K562 (cell line): ENCODE data around the gene MKLN1. TPM values are rescaled to one million over a fixed set of nuclear protein-coding genes. Genes with fewer than 3 reads are reported as not detected.

Experiments
- ATAC-seq: fragments of 200-7000 bp; cut with Tn5 transposase; 3 replicates; pipeline ENCODE4 v1.9.1; 2020; ENCODE audit warnings: moderate library complexity
- BruUV-seq: library from RNA; stranded (reverse); fragments of 400-500 nt; replicated peaks from 2 replicates; lab custom pipeline; 2021; lab: Mats Ljungman, UMichigan
- CTCF ChIA-PET: fragments of 300-600 bp; formaldehyde crosslinking; extraction: SDS; loops from one replicate; lab custom pipeline; 2021; ENCODE audit warnings: low intra/inter-chr PET ratio; lab: Yijun Ruan, JAX
- POLR2A ChIA-PET: fragments of 300-600, 350-650 bp; sonication (Branson Sonifier 250); formaldehyde crosslinking; extraction: SDS; loops from one replicate; lab custom pipeline; 2021; ENCODE audit warnings: antibody characterized with exemption, inconsistent platforms; lab: Yijun Ruan, JAX
- DNase-seq, 4 experiments: peaks; one replicate each; pipeline versions ENCODE4 v3.0.0 to v3.0.0-alpha.2; 2011 to 2018; ENCODE audit warnings: low spot score in 3 of 4, mixed read lengths in 3 of 4; ENCODE audit errors: extremely low read depth in 1 of 4
- FAIRE-seq: peaks from 2 replicates; lab custom pipeline; 2011; peaks lifted over from hg19 to GRCh38; lab: Jason Lieb, UNC
- H2AFZ ChIP-seq: 2 replicates; pipeline ENCODE4 v1.6.0; 2011; ENCODE audit warnings: low read depth, low read length, control low read depth, inconsistent platforms
- H3K27ac ChIP-seq: fragments of 200-600 bp; 3 replicates; pipeline ENCODE4 v1.8.0; 2011; ENCODE audit warnings: low read depth, mild to moderate bottlenecking, control low read depth, inconsistent platforms, low read length, moderate library complexity, mixed read lengths; ENCODE audit errors: extremely low read depth
- H3K27me3 ChIP-seq, 2 experiments: fragments of 300-600 bp in 1 of 2; 2 replicates in 1 of 2; 3 replicates in 1 of 2; pipeline versions ENCODE4 v1.6.0 to v1.8.0; 2011; ENCODE audit warnings: inconsistent platforms in 2 of 2, low read length in 2 of 2, mild to moderate bottlenecking in 1 of 2, mixed read lengths in 1 of 2, moderate library complexity in 1 of 2; ENCODE audit not compliant: control insufficient read depth in 2 of 2, insufficient read depth in 2 of 2
- H3K36me3 ChIP-seq: fragments of 300-600 bp; 3 replicates; pipeline ENCODE4 v1.8.0; 2011; ENCODE audit warnings: mild to moderate bottlenecking, low read length, inconsistent platforms; ENCODE audit not compliant: control insufficient read depth, insufficient read depth
- H3K4me1 ChIP-seq, 2 experiments: fragments of 200-600 bp in 1 of 2; replicated peaks in 1 of 2; 2 replicates in 1 of 2; 3 replicates in 1 of 2; pipeline versions ENCODE4 v1.5.1 to v1.8.0; 2011; ENCODE audit warnings: inconsistent platforms in 2 of 2, low read length in 2 of 2, mild to moderate bottlenecking in 1 of 2, mixed read lengths in 1 of 2, moderate library complexity in 1 of 2; ENCODE audit not compliant: control insufficient read depth in 2 of 2, insufficient read depth in 2 of 2
- H3K4me2 ChIP-seq: 2 replicates; pipeline ENCODE4 v1.6.1; 2011; ENCODE audit warnings: low read length, control low read depth, inconsistent platforms, mixed read lengths; ENCODE audit not compliant: insufficient read depth
- H3K4me3 ChIP-seq: fragments of 200-600 bp; sonication (generic), shearing (Covaris generic); 2 replicates; pipeline ENCODE4 v1.5.1; 2016; ENCODE audit warnings: control low read depth, inconsistent platforms
- H3K79me2 ChIP-seq: fragments of 200-600 bp; 3 replicates; pipeline ENCODE4 v1.8.0; 2011; ENCODE audit warnings: low read length, inconsistent platforms; ENCODE audit not compliant: control insufficient read depth, insufficient read depth
- H3K9ac ChIP-seq, 2 experiments: 2 replicates each; pipeline versions ENCODE4 v1.6.0 to v1.6.1; 2011; ENCODE audit warnings: low read depth in 2 of 2, low read length in 2 of 2, control low read depth in 1 of 2, inconsistent platforms in 1 of 2, mild to moderate bottlenecking in 1 of 2, mixed read lengths in 1 of 2; ENCODE audit not compliant: insufficient read depth in 1 of 2
- H3K9me1 ChIP-seq: one replicate; pipeline ENCODE4 v1.6.0; 2011; ENCODE audit warnings: inconsistent platforms, mild to moderate bottlenecking, low read length, moderate library complexity; ENCODE audit not compliant: control insufficient read depth, insufficient read depth
- H3K9me3 ChIP-seq: replicated peaks from 2 replicates; pipeline ENCODE4 v1.5.1; 2011; ENCODE audit warnings: low read depth, low read length, inconsistent platforms; ENCODE audit not compliant: control insufficient read depth, insufficient read depth
- H4K20me1 ChIP-seq: replicated peaks from 2 replicates; pipeline ENCODE4 v1.6.1; 2011; ENCODE audit warnings: low read length, inconsistent platforms, mixed read lengths; ENCODE audit not compliant: control insufficient read depth, insufficient read depth
- GATA2 ChIP-seq: sonication (generic); formaldehyde crosslinking; IDR thresholded peaks from 2 replicates; pipeline ENCODE4 v1.4.0; 2020; ENCODE audit warnings: mild to moderate bottlenecking, missing genetic modification reagents
- HMG20A ChIP-seq: fragments of 450-650 bp; formaldehyde crosslinking; conservative IDR thresholded peaks from 2 replicates; pipeline ENCODE4 v1.4.0; 2020; ENCODE audit warnings: mild to moderate bottlenecking, mixed read lengths
- PKNOX1 ChIP-seq: fragments of 450-650 bp; IDR thresholded peaks from 2 replicates; pipeline ENCODE4 v1.6.1; 2016
- ZNF217 ChIP-seq: sonication (generic); formaldehyde crosslinking; IDR thresholded peaks from 2 replicates; pipeline ENCODE4 v1.8.0; 2022; ENCODE audit warnings: mild to moderate bottlenecking, missing genetic modification reagents
- whole genome bisulfite sequencing: fragments of 100-300 bp; shearing (Covaris generic); methylation state at CpG from one replicate; pipeline ENCODE4 v1.1.6; 2016; ENCODE audit warnings: low coverage, mixed read lengths; ENCODE audit not compliant: insufficient coverage; ENCODE audit errors: missing lambda C conversion rate; 5-methylcytosine and 5-hydroxymethylcytosine counted together
- in situ Hi-C: fragments of 300-500 bp; cut with MboI; formaldehyde crosslinking; loops from 4 replicates; pipeline ENCODE4 v1.15.0; 2018; ENCODE audit warnings: inconsistent platforms, mixed read lengths
- intact Hi-C: fragments of 100-400 bp; cut with micrococcal nuclease; formaldehyde crosslinking; loops from 2 replicates; pipeline ENCODE4 v1.14.2; 2022
- polyA plus RNA-seq, 8 experiments: library from polyadenylated mRNA; depleted of rRNA in 4 of 8; stranded (reverse) in 5 of 8; unstranded in 3 of 8; fragments of >200 nt; fragmentation: Nextera tagmentation in 2 of 8; fragmentation: Illumina TruSeq in 1 of 8; extraction: Ambion mirVana in 2 of 8; extraction: Trizol in 1 of 8; gene quantifications; 2 replicates each; pipeline versions ENCODE4 v1.2.1 to v1.2.3, GENCODE V29; 2011 to 2014; ENCODE audit warnings: inconsistent platforms in 1 of 8, missing spikeins in 1 of 8
- total RNA-seq, 7 experiments: library from RNA; depleted of rRNA in 6 of 7; stranded (reverse); fragments of >200 nt in 6 of 7; fragmentation: Illumina TruSeq in 2 of 7; extraction: Trizol in 2 of 7; gene quantifications; 2 replicates each; pipeline versions ENCODE4 v1.2.1 to v1.2.3, GENCODE V29; 2011 to 2021; ENCODE audit warnings: low replicate concordance in 1 of 7
- TF ChIP-seq, protein P1 (sequence below): fragments of 450-650 bp; IDR thresholded peaks from 2 replicates; pipeline ENCODE4 v1.6.1; 2017; ENCODE audit warnings: antibody characterized with exemption, mild to moderate bottlenecking

Gene MKLN1
- total and polyA plus RNA-seq, 9 of the 15 experiments (the other 6 are each of a cell fraction or from before 2014, with no cell fraction given) = 18.6 to 80.4 (median 56.0) TPM

DNA sequence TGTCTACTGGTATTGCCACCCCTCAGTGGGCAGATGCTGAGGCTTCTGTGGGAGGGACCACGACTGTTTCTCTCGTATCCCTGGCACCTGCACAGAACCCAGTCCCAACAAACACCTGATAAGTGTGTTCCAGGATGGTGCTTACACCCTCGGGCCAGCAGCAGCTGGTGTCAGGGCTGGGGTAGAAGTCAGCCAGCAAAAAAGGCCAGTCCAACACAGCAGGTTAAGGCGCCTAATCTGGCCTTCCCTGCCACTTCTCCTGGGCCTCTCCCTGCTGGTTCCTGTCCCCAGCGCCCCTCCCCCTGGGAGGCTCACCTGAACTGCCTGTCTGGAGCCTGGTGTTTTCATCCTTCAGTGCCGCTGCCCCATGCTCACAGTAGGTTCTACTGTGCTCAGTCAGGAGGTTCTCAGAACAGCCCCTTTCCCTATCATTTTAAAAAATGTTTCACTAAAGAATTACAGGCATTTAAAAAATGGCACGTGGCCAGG is 208.7 kb downstream of the MKLN1 start:
- 0 out of 4 replicates have a peak overlapping the region, but pooled peaks of 1 of the 2 experiments have one; percentile 7 for H3K9ac ChIP-seq
- H2AFZ ChIP-seq = no peak overlapping the region
- CTCF ChIA-PET = no interaction called here
- no peaks in the 10 kb centered on the region for H3K9me1 ChIP-seq
- intact Hi-C loops = no loop called here
- DNase-seq (no peak), FAIRE-seq (no peak), ATAC-seq (no peak)
- H3K36me3 ChIP-seq = no peaks in the 10 kb centered on the region
- POLR2A ChIA-PET = no interaction called here
- no peak overlapping the region for H3K4me2 ChIP-seq
- in situ Hi-C loops = no loop called here
- peaks cover 0 to 5% of the 10 kb centered on the region in 2 experiments; a peak in 2 of 5 replicates for H3K4me1 ChIP-seq
- 2% methylated on average over 7 of the region's 7 CpGs for WGBS
- H3K27me3 ChIP-seq = peaks cover 50 to 89% of the 10 kb centered on the region in 2 experiments
- H3K9me3 ChIP-seq = no peaks in the 10 kb centered on the region
- H4K20me1 ChIP-seq = peaks cover 15% of the 10 kb centered on the region
- H3K27ac ChIP-seq = no peak overlapping the region
- no peaks in the 10 kb centered on the region for H3K79me2 ChIP-seq
- BruUV-seq = no TSS peak
- H3K4me3 ChIP-seq = no peak overlapping the region
- TF ChIP-seq HMG20A (CRISPR knock-in tag) (no peak), PKNOX1 (no peak), GATA2 (CRISPR knock-in tag) (no peak), ZNF217 (no peak)
- TF ChIP-seq, protein P1, sequence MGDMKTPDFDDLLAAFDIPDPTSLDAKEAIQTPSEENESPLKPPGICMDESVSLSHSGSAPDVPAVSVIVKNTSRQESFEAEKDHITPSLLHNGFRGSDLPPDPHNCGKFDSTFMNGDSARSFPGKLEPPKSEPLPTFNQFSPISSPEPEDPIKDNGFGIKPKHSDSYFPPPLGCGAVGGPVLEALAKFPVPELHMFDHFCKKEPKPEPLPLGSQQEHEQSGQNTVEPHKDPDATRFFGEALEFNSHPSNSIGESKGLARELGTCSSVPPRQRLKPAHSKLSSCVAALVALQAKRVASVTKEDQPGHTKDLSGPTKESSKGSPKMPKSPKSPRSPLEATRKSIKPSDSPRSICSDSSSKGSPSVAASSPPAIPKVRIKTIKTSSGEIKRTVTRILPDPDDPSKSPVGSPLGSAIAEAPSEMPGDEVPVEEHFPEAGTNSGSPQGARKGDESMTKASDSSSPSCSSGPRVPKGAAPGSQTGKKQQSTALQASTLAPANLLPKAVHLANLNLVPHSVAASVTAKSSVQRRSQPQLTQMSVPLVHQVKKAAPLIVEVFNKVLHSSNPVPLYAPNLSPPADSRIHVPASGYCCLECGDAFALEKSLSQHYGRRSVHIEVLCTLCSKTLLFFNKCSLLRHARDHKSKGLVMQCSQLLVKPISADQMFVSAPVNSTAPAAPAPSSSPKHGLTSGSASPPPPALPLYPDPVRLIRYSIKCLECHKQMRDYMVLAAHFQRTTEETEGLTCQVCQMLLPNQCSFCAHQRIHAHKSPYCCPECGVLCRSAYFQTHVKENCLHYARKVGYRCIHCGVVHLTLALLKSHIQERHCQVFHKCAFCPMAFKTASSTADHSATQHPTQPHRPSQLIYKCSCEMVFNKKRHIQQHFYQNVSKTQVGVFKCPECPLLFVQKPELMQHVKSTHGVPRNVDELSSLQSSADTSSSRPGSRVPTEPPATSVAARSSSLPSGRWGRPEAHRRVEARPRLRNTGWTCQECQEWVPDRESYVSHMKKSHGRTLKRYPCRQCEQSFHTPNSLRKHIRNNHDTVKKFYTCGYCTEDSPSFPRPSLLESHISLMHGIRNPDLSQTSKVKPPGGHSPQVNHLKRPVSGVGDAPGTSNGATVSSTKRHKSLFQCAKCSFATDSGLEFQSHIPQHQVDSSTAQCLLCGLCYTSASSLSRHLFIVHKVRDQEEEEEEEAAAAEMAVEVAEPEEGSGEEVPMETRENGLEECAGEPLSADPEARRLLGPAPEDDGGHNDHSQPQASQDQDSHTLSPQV = no peak
